HCT116 (cell line): ENCODE results near the gene GPLD1. TPM values are rescaled to one million over a fixed set of nuclear protein-coding genes. Genes with fewer than 3 reads are reported as not detected.

ENCODE experiments used
- ATAC-seq: fragments of 200-7000 bp; cut with Tn5 transposase; 2 replicates; pipeline ENCODE4 v1.9.1; 2020; ENCODE audit warnings: mild to moderate bottlenecking, moderate library complexity
- BruUV-seq: library from RNA; stranded (reverse); fragments of 400-500 nt; replicated peaks from 2 replicates; lab custom pipeline; 2021; lab: Mats Ljungman, UMichigan
- CTCF ChIA-PET: fragments of 300-600 bp; sonication (Branson Sonifier 250); formaldehyde crosslinking; loops from one replicate; lab custom pipeline; 2021; ENCODE audit warnings: antibody characterized with exemption; lab: Charles Lee
- POLR2A ChIA-PET: fragments of 300-600, 350-600 bp; sonication (Branson Sonifier 250); formaldehyde crosslinking; loops from one replicate; lab custom pipeline; 2021; ENCODE audit warnings: antibody characterized with exemption; lab: Charles Lee
- RAD21 ChIA-PET, 2 experiments: fragments of 300-600 bp; sonication (Branson Sonifier 250); formaldehyde crosslinking; loops; one replicate each; lab custom pipeline; 2023; ENCODE audit warnings: low total read pairs in 2 of 2; ENCODE audit not compliant: uncharacterized antibody in 2 of 2, unreplicated experiment in 2 of 2, low non-redundant PET in 1 of 2; lab: Charles Lee
- DNase-seq: peaks from one replicate; pipeline ENCODE4 v3.0.0-alpha.2; 2010; ENCODE audit warnings: low read depth, low spot score
- H2AFZ ChIP-seq: fragments of 200-600 bp; shearing (Covaris generic), sonication (generic); 2 replicates; pipeline ENCODE4 v1.6.1; 2017; ENCODE audit warnings: low read depth, mixed run types, mixed read lengths, antibody characterized with exemption, low read length; ENCODE audit not compliant: poor library complexity, severe bottlenecking
- H3K27ac ChIP-seq: 2 replicates; pipeline ENCODE4 v1.5.1; 2012; ENCODE audit warnings: low read depth, low read length
- H3K27me3 ChIP-seq: fragments of 200-600 bp; sonication (generic); 2 replicates; pipeline ENCODE4 v1.6.1; 2016; ENCODE audit warnings: mixed run types, low read length, mixed read lengths; ENCODE audit not compliant: insufficient read depth
- H3K36me3 ChIP-seq, 2 experiments: fragments of 200-500 bp in 1 of 2; fragments of 200-600 bp in 1 of 2; sonication (Bioruptor generic) in 1 of 2; sonication (generic) in 1 of 2; 2 replicates each; pipeline versions ENCODE4 v1.5.1 to v1.6.1; 2014 to 2016; ENCODE audit warnings: low read length in 2 of 2, inconsistent platforms in 1 of 2, mixed read lengths in 1 of 2, mixed run types in 1 of 2; ENCODE audit not compliant: insufficient read depth in 2 of 2, control insufficient read depth in 1 of 2
- H3K4me1 ChIP-seq, 2 experiments: fragments of 200-600 bp in 1 of 2; sonication (generic) in 1 of 2; 2 replicates each; pipeline versions ENCODE4 v1.5.1 to v1.6.1; 2012 to 2017; ENCODE audit warnings: low read length in 2 of 2, inconsistent platforms in 1 of 2, mild to moderate bottlenecking in 1 of 2, mixed read lengths in 1 of 2, mixed run types in 1 of 2, moderate library complexity in 1 of 2; ENCODE audit not compliant: insufficient read depth in 2 of 2, control insufficient read depth in 1 of 2
- H3K4me2 ChIP-seq: fragments of 200-600 bp; sonication (generic); 2 replicates; pipeline ENCODE4 v1.6.1; 2017; ENCODE audit warnings: mixed run types, low read length, mixed read lengths
- H3K4me3 ChIP-seq, 2 experiments: fragments of 200-600 bp in 1 of 2; sonication (generic) in 1 of 2; replicated peaks in 1 of 2; 2 replicates each; pipeline ENCODE4 v1.5.1; 2011 to 2016; ENCODE audit warnings: low read length in 2 of 2, control low read depth in 1 of 2, low read depth in 1 of 2, mild to moderate bottlenecking in 1 of 2, mixed read lengths in 1 of 2, mixed run types in 1 of 2
- H3K79me2 ChIP-seq: fragments of 200-600 bp; sonication (generic); 2 replicates; pipeline ENCODE4 v1.6.1; 2017; ENCODE audit warnings: mild to moderate bottlenecking, mixed run types, low read length, moderate library complexity, mixed read lengths; ENCODE audit not compliant: insufficient read depth
- H3K9ac ChIP-seq: fragments of 200-600 bp; sonication (generic); 2 replicates; pipeline ENCODE4 v1.6.1; 2016; ENCODE audit warnings: low read length, mixed read lengths
- H3K9me2 ChIP-seq: fragments of 200-600 bp; sonication (generic), shearing (Covaris generic); 2 replicates; pipeline ENCODE4 v1.6.1; 2017; ENCODE audit warnings: mixed run types, mild to moderate bottlenecking, moderate library complexity; ENCODE audit not compliant: insufficient read depth
- H3K9me3 ChIP-seq, 2 experiments: fragments of 200-500 bp in 1 of 2; fragments of 200-600 bp in 1 of 2; sonication (Bioruptor generic) in 1 of 2; sonication (generic) in 1 of 2; 2 replicates each; pipeline ENCODE4 v1.6.1; 2014 to 2017; ENCODE audit warnings: low read length in 2 of 2, mixed read lengths in 2 of 2, inconsistent platforms in 1 of 2, low read depth in 1 of 2, mild to moderate bottlenecking in 1 of 2, mixed run types in 1 of 2, moderate library complexity in 1 of 2; ENCODE audit not compliant: control insufficient read depth in 1 of 2, insufficient read depth in 1 of 2
- H4K20me1 ChIP-seq: fragments of 200-600 bp; sonication (generic), shearing (Covaris generic); 2 replicates; pipeline ENCODE4 v1.6.1; 2017; ENCODE audit warnings: mixed run types, mild to moderate bottlenecking, moderate library complexity; ENCODE audit not compliant: insufficient read depth
- CBX3 ChIP-seq: IDR thresholded peaks from 2 replicates; pipeline ENCODE4 v1.6.1; 2012; ENCODE audit warnings: low read depth
- EGR1 ChIP-seq: IDR thresholded peaks from 2 replicates; pipeline ENCODE4 v1.6.1; 2012; ENCODE audit warnings: low read depth
- ELF1 ChIP-seq: IDR thresholded peaks from 2 replicates; pipeline ENCODE4 v1.6.1; 2012; ENCODE audit warnings: low read depth, borderline replicate concordance
- EZH2phosphoT487 ChIP-seq: fragments of 200-600 bp; IDR thresholded peaks from 2 replicates; pipeline ENCODE4 v1.6.1; 2018; ENCODE audit warnings: antibody characterized with exemption, borderline replicate concordance
- JUND ChIP-seq: IDR thresholded peaks from 2 replicates; pipeline ENCODE4 v1.6.1; 2012
- POLR2AphosphoS5 ChIP-seq: IDR thresholded peaks from 2 replicates; pipeline ENCODE4 v1.6.1; 2011; ENCODE audit warnings: mild to moderate bottlenecking, low read depth, low read length, moderate library complexity
- RAD21 ChIP-seq: IDR thresholded peaks from 2 replicates; pipeline ENCODE4 v1.6.1; 2012; ENCODE audit warnings: low read depth, mild to moderate bottlenecking
- SIN3A ChIP-seq: IDR thresholded peaks from 2 replicates; pipeline ENCODE4 v1.6.1; 2012; ENCODE audit warnings: low read depth
- SP1 ChIP-seq: IDR thresholded peaks from 2 replicates; pipeline ENCODE4 v1.6.1; 2012; ENCODE audit warnings: low read depth
- TCF7L2 ChIP-seq: IDR thresholded peaks from 2 replicates; pipeline ENCODE4 v1.7.0; 2011; ENCODE audit warnings: borderline replicate concordance, inconsistent platforms; ENCODE audit not compliant: insufficient read depth, insufficient read length; ENCODE audit errors: extremely low read depth
- YY1 ChIP-seq: IDR thresholded peaks from 2 replicates; pipeline ENCODE4 v1.6.1; 2011; ENCODE audit warnings: low read length, low read depth, moderate library complexity, mild to moderate bottlenecking; ENCODE audit not compliant: insufficient replicate concordance; ENCODE audit errors: extremely low read depth
- ZFX ChIP-seq: fragments of 450-650 bp; IDR thresholded peaks from 2 replicates; pipeline ENCODE4 v1.6.1; 2017
- intact Hi-C: fragments of 100-400 bp; cut with micrococcal nuclease; formaldehyde crosslinking; loops from 2 replicates; pipeline ENCODE4 v1.10.0; 2022
- total RNA-seq: library from RNA; stranded (reverse); gene quantifications from one replicate; pipeline ENCODE4 v1.2.1, GENCODE V29; 2021; ENCODE audit not compliant: unreplicated experiment
- TF ChIP-seq, protein P1 (sequence below): IDR thresholded peaks from 2 replicates; pipeline ENCODE4 v1.6.1; 2012
- TF ChIP-seq, protein P2 (sequence below): IDR thresholded peaks from 2 replicates; pipeline ENCODE4 v1.6.1; 2011; ENCODE audit warnings: mild to moderate bottlenecking, low read length, moderate library complexity; ENCODE audit not compliant: insufficient replicate concordance; ENCODE audit errors: extremely low read depth
- TF ChIP-seq, protein P3 (sequence below): IDR thresholded peaks from 2 replicates; pipeline ENCODE4 v1.6.1; 2012; ENCODE audit warnings: low read depth
- TF ChIP-seq, protein P4 (sequence below), 3 experiments: fragments of 200-600 bp in 1 of 3; sonication (generic) in 1 of 3; IDR thresholded peaks in 2 of 3; conservative IDR thresholded peaks in 1 of 3; 2 replicates each; pipeline ENCODE4 v1.5.1; 2012 to 2017; ENCODE audit warnings: low read depth in 2 of 3, low read length in 2 of 3, antibody characterized with exemption in 1 of 3, borderline replicate concordance in 1 of 3, control low read depth in 1 of 3, mild to moderate bottlenecking in 1 of 3, mixed read lengths in 1 of 3, mixed run types in 1 of 3, moderate library complexity in 1 of 3; ENCODE audit not compliant: insufficient read depth in 1 of 3
- TF ChIP-seq, protein P5 (sequence below): IDR thresholded peaks from 2 replicates; pipeline ENCODE4 v1.6.1; 2012

Gene GPLD1
- total RNA-seq, 1 experiment from 2014 or later: 2.1 TPM

DNA sequence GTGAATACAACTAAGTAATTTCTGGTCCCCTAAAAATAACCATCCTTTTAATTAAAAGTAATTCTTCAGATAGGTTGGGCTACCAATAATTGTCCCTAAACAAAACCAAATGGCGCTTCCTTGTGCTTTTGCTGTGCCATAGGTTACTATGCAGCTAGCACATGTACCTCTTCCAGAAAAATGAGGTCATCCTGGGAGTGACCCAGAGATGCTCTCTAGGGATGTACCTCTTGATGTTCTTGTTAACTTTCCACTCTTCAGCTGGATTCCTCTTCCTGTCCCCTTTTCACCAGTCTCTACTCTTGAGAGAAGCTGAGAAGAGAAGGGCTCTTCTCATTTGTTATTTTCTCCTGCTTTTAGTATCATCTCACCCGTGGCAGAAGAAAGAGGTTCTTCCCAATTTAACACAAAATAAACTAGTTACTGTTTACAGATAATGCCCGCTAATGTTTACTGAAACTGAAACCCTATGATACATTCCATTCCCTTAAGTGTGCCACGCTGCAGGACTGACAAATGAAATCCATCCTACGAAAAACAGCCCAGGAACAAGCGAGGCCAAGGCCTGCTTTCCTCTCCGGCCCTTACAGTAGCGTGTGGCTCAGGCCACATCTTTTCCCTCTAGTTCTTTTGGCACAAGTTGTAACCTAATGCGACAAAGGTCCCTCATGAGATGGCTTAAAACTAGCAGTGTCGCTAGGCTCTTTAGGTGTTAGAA is 62.5 kb downstream of the GPLD1 start:
- Histone ChIP-seq H3K4me1 (peaks cover 0 to 7% of the 10 kb centered on the region in 2 experiments; a peak in 2 of 4 replicates), H3K4me2 (no peak overlapping the region), H3K27ac (no peak overlapping the region), H3K9me2 (no peaks in the 10 kb centered on the region), H3K79me2 (no peaks in the 10 kb centered on the region), H3K4me3 (no peak overlapping the region), H2AFZ (no peak overlapping the region), H4K20me1 (no peaks in the 10 kb centered on the region), H3K9ac (no peak overlapping the region), H3K36me3 (peaks cover 31 to 36% of the 10 kb centered on the region in 2 experiments), H3K9me3 (no peaks in the 10 kb centered on the region), H3K27me3 (no peaks in the 10 kb centered on the region)
- intact Hi-C loops: no loop called here
- ChIA-PET RAD21 (no interaction called here), CTCF (no interaction called here), POLR2A (no interaction called here)
- ATAC-seq (no peak), DNase-seq (no peak)
- no TSS peak for BruUV-seq
- no peak for TF ChIP-seq POLR2AphosphoS5
- TF ChIP-seq, protein P1, sequence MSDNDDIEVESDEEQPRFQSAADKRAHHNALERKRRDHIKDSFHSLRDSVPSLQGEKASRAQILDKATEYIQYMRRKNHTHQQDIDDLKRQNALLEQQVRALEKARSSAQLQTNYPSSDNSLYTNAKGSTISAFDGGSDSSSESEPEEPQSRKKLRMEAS: no peak
- TF ChIP-seq, protein P2, sequence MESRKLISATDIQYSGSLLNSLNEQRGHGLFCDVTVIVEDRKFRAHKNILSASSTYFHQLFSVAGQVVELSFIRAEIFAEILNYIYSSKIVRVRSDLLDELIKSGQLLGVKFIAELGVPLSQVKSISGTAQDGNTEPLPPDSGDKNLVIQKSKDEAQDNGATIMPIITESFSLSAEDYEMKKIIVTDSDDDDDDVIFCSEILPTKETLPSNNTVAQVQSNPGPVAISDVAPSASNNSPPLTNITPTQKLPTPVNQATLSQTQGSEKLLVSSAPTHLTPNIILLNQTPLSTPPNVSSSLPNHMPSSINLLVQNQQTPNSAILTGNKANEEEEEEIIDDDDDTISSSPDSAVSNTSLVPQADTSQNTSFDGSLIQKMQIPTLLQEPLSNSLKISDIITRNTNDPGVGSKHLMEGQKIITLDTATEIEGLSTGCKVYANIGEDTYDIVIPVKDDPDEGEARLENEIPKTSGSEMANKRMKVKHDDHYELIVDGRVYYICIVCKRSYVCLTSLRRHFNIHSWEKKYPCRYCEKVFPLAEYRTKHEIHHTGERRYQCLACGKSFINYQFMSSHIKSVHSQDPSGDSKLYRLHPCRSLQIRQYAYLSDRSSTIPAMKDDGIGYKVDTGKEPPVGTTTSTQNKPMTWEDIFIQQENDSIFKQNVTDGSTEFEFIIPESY: no peak
- TF ChIP-seq SP1: no peak
- no peak for TF ChIP-seq ELF1
- no peak for TF ChIP-seq RAD21
- TF ChIP-seq, protein P3, sequence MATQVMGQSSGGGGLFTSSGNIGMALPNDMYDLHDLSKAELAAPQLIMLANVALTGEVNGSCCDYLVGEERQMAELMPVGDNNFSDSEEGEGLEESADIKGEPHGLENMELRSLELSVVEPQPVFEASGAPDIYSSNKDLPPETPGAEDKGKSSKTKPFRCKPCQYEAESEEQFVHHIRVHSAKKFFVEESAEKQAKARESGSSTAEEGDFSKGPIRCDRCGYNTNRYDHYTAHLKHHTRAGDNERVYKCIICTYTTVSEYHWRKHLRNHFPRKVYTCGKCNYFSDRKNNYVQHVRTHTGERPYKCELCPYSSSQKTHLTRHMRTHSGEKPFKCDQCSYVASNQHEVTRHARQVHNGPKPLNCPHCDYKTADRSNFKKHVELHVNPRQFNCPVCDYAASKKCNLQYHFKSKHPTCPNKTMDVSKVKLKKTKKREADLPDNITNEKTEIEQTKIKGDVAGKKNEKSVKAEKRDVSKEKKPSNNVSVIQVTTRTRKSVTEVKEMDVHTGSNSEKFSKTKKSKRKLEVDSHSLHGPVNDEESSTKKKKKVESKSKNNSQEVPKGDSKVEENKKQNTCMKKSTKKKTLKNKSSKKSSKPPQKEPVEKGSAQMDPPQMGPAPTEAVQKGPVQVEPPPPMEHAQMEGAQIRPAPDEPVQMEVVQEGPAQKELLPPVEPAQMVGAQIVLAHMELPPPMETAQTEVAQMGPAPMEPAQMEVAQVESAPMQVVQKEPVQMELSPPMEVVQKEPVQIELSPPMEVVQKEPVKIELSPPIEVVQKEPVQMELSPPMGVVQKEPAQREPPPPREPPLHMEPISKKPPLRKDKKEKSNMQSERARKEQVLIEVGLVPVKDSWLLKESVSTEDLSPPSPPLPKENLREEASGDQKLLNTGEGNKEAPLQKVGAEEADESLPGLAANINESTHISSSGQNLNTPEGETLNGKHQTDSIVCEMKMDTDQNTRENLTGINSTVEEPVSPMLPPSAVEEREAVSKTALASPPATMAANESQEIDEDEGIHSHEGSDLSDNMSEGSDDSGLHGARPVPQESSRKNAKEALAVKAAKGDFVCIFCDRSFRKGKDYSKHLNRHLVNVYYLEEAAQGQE: no peak
- TF ChIP-seq SIN3A: no peak
- TF ChIP-seq, protein P4, sequence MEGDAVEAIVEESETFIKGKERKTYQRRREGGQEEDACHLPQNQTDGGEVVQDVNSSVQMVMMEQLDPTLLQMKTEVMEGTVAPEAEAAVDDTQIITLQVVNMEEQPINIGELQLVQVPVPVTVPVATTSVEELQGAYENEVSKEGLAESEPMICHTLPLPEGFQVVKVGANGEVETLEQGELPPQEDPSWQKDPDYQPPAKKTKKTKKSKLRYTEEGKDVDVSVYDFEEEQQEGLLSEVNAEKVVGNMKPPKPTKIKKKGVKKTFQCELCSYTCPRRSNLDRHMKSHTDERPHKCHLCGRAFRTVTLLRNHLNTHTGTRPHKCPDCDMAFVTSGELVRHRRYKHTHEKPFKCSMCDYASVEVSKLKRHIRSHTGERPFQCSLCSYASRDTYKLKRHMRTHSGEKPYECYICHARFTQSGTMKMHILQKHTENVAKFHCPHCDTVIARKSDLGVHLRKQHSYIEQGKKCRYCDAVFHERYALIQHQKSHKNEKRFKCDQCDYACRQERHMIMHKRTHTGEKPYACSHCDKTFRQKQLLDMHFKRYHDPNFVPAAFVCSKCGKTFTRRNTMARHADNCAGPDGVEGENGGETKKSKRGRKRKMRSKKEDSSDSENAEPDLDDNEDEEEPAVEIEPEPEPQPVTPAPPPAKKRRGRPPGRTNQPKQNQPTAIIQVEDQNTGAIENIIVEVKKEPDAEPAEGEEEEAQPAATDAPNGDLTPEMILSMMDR (IDR thresholded peaks at IDR 0.05 in 2 of 3, conservative IDR thresholded peaks at IDR 0.05 in 1 of 3; ENCODE audit: borderline replicate concordance in 1 of 3, insufficient read depth in 1 of 3, low read depth in 2 of 3, low read length in 2 of 3): no peak
- no peak for TF ChIP-seq JUND
- no peak for TF ChIP-seq YY1
- TF ChIP-seq EGR1: no peak
- no peak for TF ChIP-seq TCF7L2
- TF ChIP-seq EZH2phosphoT487: no peak
- TF ChIP-seq, protein P5, sequence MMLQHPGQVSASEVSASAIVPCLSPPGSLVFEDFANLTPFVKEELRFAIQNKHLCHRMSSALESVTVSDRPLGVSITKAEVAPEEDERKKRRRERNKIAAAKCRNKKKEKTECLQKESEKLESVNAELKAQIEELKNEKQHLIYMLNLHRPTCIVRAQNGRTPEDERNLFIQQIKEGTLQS: no peak
- TF ChIP-seq ZFX: no peak
- no peak for TF ChIP-seq CBX3
